Esophagus squamous epithelium (tissue), 4 donors: ENCODE data around the gene PALD1.

Source experiments
- POLR2A ChIP-seq, 4 donors: fragments of 450-650 bp; IDR thresholded peaks; one replicate each; pipeline ENCODE4 v1.6.1; 2017; ENCODE audit warnings: antibody characterized with exemption in 4 of 4, mild to moderate bottlenecking in 4 of 4, moderate library complexity in 3 of 4
- TF ChIP-seq, protein P1 (sequence below), 6 experiments: fragments of 450-650 bp in 4 of 6; fragments of 200-600 bp in 2 of 6; sonication (generic) in 2 of 6; IDR thresholded peaks; one replicate each; pipeline ENCODE4 v1.5.1; 2016 to 2019; ENCODE audit warnings: antibody characterized with exemption in 6 of 6, mild to moderate bottlenecking in 4 of 6, moderate library complexity in 4 of 6

GRCh38 chr10:70459061-70459773 lies 19.4 kb upstream of the PALD1 start:
- TF ChIP-seq, protein P1, sequence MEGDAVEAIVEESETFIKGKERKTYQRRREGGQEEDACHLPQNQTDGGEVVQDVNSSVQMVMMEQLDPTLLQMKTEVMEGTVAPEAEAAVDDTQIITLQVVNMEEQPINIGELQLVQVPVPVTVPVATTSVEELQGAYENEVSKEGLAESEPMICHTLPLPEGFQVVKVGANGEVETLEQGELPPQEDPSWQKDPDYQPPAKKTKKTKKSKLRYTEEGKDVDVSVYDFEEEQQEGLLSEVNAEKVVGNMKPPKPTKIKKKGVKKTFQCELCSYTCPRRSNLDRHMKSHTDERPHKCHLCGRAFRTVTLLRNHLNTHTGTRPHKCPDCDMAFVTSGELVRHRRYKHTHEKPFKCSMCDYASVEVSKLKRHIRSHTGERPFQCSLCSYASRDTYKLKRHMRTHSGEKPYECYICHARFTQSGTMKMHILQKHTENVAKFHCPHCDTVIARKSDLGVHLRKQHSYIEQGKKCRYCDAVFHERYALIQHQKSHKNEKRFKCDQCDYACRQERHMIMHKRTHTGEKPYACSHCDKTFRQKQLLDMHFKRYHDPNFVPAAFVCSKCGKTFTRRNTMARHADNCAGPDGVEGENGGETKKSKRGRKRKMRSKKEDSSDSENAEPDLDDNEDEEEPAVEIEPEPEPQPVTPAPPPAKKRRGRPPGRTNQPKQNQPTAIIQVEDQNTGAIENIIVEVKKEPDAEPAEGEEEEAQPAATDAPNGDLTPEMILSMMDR (IDR thresholded peaks at IDR 0.05) = no peak
- no peak for TF ChIP-seq POLR2A (IDR thresholded peaks at IDR 0.05)
